Dedifferentiated amniotic fluid mesenchymal stem cell (primary cell): Measurements from ENCODE around the gene NACAD.

Experiments
- DNase-seq: peaks from one replicate; pipeline ENCODE4 v3.0.0-alpha.2; 2016; ENCODE audit errors: extremely low spot score

NACAD gene, protein sequence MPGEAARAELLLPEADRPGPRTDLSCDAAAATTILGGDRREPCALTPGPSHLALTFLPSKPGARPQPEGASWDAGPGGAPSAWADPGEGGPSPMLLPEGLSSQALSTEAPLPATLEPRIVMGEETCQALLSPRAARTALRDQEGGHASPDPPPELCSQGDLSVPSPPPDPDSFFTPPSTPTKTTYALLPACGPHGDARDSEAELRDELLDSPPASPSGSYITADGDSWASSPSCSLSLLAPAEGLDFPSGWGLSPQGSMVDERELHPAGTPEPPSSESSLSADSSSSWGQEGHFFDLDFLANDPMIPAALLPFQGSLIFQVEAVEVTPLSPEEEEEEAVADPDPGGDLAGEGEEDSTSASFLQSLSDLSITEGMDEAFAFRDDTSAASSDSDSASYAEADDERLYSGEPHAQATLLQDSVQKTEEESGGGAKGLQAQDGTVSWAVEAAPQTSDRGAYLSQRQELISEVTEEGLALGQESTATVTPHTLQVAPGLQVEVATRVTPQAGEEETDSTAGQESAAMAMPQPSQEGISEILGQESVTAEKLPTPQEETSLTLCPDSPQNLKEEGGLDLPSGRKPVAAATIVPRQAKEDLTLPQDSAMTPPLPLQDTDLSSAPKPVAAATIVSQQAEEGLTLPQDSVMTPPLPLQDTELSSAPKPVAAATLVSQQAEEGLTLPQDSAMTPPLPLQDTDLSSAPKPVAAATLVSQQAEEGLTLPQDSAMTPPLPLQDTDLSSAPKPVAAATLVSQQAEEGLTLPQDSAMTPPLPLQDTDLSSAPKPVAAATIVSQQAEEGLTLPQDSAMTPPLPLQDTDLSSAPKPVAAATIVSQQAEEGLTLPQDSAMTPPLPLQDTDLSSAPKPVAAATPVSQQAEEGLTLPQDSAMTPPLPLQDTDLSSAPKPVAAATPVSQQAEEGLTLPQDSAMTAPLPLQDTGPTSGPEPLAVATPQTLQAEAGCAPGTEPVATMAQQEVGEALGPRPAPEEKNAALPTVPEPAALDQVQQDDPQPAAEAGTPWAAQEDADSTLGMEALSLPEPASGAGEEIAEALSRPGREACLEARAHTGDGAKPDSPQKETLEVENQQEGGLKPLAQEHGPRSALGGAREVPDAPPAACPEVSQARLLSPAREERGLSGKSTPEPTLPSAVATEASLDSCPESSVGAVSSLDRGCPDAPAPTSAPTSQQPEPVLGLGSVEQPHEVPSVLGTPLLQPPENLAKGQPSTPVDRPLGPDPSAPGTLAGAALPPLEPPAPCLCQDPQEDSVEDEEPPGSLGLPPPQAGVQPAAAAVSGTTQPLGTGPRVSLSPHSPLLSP (N-terminal part only)

GRCh38 chr7:45088821-45089340, at the start of gene NACAD:
Gene NACAD, minus strand, starts transcription at chr7:45088969. Its CDS starts 75 bp downstream, at chr7:45088894.
- DNase-seq = peak; percentile 21

DNA sequence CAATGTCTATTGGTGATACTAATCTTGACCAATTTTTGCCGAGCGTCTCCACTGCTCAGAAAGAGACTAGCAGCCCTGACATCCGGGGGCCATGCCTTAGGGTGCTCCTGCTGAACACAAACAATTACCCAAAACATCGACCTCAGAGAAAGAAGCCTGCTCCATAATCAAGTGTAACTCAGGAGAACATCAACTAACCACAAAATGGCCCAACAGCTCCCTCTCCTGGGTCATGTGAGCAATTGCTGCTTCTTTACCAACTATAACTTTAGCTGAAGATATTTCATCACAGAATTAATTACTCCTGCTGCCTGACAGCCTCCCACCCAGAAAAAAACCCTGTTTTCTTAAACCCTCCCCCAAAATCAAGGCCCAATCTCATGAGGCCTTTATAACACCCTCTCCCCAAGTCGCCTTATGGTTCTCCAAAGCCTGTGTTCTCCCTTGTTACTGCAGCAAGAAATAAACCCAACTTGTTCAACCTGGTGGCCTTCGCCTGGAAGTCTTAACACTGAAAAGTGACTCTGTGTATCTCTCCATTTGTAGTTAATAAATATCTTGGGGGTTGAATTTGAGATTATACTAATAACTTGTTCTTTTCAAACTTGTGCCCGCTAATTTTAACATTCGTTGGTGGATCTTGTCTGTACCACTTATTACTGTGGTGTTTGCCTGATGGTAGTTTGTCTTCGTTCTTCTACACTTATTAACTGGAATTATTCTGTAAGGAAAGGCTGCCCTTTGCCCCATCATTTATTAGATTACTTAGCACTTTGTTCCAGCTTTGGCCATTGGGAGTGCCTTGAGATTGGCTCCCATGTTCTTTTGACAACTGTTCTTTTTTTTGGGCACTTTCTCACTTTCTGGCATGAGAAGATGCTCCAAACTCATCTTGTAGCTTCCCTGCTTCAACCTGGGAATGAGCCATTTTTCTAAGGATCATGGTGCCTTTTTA, 47.6 kb upstream of the NACAD start:
- peak; percentile 80 for DNase-seq

DNA sequence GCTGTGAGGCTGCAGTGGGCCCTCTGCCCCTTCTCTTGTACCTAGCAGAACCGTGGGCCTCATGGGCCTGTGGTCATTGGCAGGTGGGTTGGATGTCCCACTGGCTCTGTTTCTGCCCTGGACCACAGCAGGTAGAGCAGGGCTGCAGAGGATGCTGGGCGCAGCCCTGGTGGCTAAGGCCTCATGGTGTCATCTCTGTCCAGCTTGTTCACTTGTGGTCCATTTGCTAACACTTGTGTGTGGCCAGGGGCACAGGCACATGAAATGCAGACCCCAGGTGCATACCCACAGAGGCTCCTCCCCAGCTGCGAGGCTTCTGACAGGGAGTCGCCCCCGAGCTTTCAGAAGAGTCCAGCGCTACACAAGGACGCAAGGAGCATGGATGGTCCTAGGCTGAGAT, 45.1 kb upstream of the NACAD start:
- no peak for DNase-seq

- no peak for DNase-seq
Measured at GRCh38 chr7:45133352-45133751, 44.6 kb upstream of the NACAD start.

DNA sequence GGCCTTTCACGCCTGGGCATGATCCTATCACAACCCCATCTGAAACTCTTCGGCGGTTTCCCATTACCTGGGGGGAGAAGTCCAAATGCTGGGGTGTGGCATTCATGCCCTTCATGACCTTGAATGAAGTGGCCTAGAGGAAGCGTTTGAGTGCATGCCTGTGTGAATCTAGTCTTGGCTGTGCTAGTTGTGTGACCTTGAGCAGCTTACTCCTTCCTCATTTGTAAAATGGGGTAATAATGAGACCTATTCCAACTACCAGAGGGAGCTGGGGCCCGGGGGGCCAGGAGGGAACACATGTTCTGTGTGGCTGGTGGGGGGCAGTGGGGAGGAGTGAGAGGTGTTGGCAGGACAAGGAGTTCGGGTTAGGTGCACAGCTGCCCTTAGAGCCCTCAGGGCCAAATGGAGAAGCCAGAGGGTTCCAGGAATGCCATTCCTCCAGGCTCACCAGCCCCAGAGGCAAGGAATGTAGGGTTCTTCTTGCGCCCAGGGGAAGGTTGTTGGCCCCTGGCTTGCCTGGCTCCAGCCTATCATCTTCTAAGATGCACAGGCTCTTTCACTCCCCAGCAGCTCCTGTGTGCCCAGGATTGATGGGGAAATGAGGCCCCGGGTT, 44.0 kb upstream of the NACAD start:
- DNase-seq = no peak

DNA sequence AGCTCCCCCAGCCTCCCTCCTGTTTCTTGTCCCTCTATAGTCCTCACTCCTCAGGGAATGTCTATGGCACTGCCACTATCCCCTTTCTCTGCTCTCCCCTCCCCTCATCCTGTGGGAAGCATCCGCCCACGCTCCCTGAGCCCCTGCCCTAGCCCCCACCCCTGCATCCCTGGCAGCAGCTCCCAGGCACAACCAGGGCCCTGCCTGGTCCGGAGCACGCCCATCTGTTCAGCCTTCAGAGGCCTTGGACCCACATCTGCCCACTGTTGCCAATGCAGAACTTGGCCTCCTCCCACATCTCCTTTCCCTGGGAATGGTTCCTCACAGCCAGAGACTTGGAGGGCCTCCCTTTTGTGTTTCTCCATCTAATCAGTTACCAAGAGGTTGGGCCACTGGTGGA, 43.1 kb upstream of the NACAD start:
- no peak for DNase-seq

GRCh38 chr7:45130910-45131309, 42.1 kb upstream of the NACAD start:
- DNase-seq = no peak

GRCh38 chr7:45129906-45130305, 41.1 kb upstream of the NACAD start:
- no peak for DNase-seq

- no peak for DNase-seq
Measured at GRCh38 chr7:45129181-45129800, 40.5 kb upstream of the NACAD start.

DNA sequence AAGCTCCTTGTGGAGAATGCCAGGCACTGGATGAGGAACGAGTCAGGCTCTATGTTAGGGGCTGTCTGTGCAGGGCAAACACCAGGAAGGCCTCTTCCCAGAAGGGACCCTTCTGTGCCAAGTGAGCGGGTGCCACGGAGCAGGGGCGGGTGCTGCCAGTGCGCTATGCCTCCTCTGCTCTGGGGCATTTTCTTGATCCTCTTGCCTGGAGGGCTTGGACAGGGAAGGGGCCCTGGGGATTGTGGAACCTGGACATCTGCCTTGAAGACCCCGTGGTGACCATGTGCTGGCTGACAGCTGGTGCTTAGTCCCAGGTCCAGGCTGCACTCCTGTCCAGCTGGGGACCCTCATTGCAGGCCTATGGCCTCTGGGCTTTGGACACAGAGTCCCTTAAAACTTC, 38.2 kb upstream of the NACAD start:
- DNase-seq = no peak

DNA sequence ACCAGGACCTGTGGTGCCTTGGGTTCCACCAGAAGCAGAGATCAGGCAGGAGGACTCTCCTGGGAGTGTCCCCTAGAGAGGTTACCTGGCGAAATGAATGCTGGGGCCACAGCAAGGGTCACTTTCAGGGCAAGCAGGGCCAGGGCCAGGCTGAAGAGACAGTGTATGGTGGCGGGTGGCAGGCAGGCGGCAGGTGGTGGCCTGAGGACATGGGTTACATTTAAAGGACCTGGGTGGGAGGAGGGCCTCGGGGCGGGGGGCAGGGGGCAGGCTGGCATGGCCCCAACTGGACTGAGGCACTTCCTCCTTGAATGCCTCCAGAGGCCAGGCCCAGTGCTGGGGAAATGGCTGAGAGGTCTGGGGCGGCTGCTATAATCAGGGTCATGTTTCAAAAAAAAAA, 37.4 kb upstream of the NACAD start:
- no peak for DNase-seq

- DNase-seq = no peak
Measured at GRCh38 chr7:45125193-45125904, 36.6 kb upstream of the NACAD start.

DNA sequence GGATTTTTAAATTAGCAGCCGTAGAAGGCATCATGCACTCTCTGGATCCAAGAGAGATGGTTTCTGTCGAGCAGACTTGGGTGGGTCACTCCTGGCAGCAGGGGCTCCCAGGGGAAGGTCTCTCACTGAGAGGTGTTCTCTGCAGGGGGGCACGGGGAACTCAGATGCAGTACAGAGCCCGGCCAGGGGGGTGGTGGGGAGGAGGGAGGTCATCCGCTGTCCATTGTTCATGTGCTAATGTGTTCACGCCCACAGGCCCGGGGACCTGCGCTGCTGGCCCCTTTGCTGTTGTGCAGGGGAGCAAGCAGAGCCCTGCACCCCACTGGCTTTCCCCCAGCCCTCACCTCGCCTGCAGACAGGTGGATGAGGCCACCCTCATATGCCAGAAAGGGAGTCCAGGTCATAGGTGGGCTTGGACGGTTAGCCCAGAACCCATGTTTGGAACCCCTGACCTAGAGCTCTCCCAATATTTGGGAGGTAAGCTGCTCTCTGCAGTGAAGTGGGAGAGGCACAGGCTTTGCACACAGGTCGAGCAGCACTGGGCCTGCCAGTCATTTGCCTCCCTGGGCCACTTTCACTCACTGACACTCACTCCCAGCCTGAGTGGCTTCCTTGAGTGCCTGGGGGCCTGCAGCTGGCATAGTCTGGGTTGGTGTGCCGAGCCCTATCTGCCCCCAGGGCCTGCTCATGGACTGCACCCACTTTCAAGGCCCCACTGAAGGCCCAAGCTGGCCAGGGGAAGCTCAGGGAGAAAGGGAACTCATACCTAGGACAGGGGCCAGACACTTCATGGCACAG, 35.3 kb upstream of the NACAD start:
- no peak for DNase-seq

GRCh38 chr7:45122975-45123860, 34.4 kb upstream of the NACAD start:
- no peak for DNase-seq

DNA sequence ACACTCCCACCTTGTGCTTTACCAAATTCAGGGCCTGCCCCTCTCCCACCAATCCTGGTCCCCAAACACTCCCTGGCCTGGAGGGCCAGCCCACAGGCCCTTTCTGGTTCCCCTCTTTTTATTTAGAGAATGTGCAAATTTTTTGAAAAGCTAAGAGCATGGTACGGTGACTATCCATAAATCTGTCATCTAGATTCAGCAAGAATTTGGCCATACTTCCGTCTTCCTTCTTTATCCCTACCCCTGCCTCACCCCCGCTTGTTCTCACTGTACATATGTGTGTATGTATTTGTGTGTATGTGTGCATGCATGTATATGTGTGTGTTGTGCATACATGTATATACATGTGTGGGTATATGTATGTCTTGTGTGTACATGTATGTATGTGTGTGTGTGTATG, 30.8 kb upstream of the NACAD start:
- DNase-seq = no peak

- no peak for DNase-seq
Measured at GRCh38 chr7:45118889-45119331, 30.1 kb upstream of the NACAD start.

DNA sequence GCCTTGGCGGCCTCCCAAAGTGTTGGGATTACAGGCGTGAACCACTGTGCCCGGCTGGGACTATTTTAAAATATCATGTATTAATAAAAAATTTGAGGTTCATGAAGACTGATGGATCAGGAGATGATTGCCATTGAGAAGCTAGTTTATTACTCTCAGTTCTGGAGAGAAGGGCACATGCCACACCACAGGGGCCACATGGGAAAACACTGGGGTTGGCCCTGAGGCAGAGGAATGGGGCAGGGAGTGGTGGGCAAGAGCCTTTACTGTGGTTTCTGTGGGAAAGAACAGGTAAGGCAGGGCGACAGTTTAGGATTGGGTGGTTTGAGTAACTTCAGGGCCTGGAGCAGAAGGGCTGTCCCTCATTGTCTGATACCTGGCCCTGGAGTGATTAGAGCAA, 29.5 kb upstream of the NACAD start:
- DNase-seq = no peak
